A673 (cell line): ENCODE data around the gene GSTM1.

Source experiments
- EZH2 ChIP-seq: fragments of 200-600 bp; sonication (generic); IDR thresholded peaks from 2 replicates; pipeline ENCODE4 v1.6.1; 2017; ENCODE audit warnings: borderline replicate concordance, low read depth, mild to moderate bottlenecking, mixed read lengths, antibody characterized with exemption, low read length; ENCODE audit not compliant: poor library complexity, severe bottlenecking
- TF ChIP-seq, protein P1 (sequence below): fragments of 300-800, 200-600 bp; sonication (generic); conservative IDR thresholded peaks from 2 replicates; pipeline ENCODE4 v1.5.1; 2017; ENCODE audit warnings: low read depth, mild to moderate bottlenecking, antibody characterized with exemption, low read length, moderate library complexity, mixed read lengths

DNA sequence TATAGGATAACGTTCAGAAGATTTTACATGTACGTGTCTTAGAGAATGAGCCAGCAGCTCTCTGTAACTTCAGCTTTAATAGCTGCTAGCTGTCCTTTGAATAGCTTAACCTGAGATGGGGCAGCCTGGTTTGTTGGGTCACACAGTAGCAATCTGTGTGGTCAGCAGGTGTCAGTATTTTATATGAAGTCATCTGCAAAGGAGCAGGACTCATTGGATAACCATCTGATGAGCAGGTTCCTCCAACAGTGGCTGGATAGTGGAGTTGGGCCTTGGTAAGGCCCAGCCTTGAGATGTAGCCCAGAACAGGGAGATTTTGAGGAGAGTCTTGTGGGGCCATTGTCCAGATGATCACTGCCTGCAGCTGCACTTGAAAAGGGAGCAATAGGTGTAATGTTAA, 30.9 kb downstream of the GSTM1 start:
- TF ChIP-seq, protein P1, sequence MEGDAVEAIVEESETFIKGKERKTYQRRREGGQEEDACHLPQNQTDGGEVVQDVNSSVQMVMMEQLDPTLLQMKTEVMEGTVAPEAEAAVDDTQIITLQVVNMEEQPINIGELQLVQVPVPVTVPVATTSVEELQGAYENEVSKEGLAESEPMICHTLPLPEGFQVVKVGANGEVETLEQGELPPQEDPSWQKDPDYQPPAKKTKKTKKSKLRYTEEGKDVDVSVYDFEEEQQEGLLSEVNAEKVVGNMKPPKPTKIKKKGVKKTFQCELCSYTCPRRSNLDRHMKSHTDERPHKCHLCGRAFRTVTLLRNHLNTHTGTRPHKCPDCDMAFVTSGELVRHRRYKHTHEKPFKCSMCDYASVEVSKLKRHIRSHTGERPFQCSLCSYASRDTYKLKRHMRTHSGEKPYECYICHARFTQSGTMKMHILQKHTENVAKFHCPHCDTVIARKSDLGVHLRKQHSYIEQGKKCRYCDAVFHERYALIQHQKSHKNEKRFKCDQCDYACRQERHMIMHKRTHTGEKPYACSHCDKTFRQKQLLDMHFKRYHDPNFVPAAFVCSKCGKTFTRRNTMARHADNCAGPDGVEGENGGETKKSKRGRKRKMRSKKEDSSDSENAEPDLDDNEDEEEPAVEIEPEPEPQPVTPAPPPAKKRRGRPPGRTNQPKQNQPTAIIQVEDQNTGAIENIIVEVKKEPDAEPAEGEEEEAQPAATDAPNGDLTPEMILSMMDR, result 0 out of 2 replicates have a peak, but pooled peaks have one; percentile 21
- TF ChIP-seq EZH2, result no peak
